ENCODE results near the gene PDE5A.

- TF ChIP-seq, protein P1, sequence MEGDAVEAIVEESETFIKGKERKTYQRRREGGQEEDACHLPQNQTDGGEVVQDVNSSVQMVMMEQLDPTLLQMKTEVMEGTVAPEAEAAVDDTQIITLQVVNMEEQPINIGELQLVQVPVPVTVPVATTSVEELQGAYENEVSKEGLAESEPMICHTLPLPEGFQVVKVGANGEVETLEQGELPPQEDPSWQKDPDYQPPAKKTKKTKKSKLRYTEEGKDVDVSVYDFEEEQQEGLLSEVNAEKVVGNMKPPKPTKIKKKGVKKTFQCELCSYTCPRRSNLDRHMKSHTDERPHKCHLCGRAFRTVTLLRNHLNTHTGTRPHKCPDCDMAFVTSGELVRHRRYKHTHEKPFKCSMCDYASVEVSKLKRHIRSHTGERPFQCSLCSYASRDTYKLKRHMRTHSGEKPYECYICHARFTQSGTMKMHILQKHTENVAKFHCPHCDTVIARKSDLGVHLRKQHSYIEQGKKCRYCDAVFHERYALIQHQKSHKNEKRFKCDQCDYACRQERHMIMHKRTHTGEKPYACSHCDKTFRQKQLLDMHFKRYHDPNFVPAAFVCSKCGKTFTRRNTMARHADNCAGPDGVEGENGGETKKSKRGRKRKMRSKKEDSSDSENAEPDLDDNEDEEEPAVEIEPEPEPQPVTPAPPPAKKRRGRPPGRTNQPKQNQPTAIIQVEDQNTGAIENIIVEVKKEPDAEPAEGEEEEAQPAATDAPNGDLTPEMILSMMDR (IDR thresholded peaks at IDR 0.05): no peak
- no peak for TF ChIP-seq POLR2A (IDR thresholded peaks at IDR 0.05)
Measured at GRCh38 chr4:119570401-119570800, 58.2 kb downstream of the PDE5A start.
